ACC112 (cell line): ENCODE data around the gene SLC6A8.
"Not testable (repeated sequence)": the region's sequence is repeated elsewhere in the genome, so short reads cannot be mapped to it uniquely, and the experiment has no call there.

Experiments used
- H2AFZ ChIP-seq: fragments of 200-600 bp; sonication (generic); one replicate; pipeline ENCODE4 v1.6.0; 2017; ENCODE audit warnings: antibody characterized with exemption, low read length; ENCODE audit not compliant: unreplicated experiment
- H3K27ac ChIP-seq: fragments of 200-600 bp; sonication (generic); 2 replicates; pipeline ENCODE4 v1.5.1; 2014; ENCODE audit warnings: low read depth, mild to moderate bottlenecking, antibody characterized with exemption, low read length, moderate library complexity
- H3K27me3 ChIP-seq: fragments of 200-600 bp; sonication (generic); 2 replicates; pipeline ENCODE4 v1.6.1; 2014; ENCODE audit warnings: mild to moderate bottlenecking, antibody characterized with exemption, low read length, moderate library complexity, mixed read lengths; ENCODE audit not compliant: insufficient read depth
- H3K36me3 ChIP-seq: fragments of 200-600 bp; sonication (generic); 2 replicates; pipeline ENCODE4 v1.6.1; 2016; ENCODE audit warnings: mild to moderate bottlenecking, antibody characterized with exemption, low read length, moderate library complexity, mixed read lengths; ENCODE audit not compliant: insufficient read depth
- H3K4me1 ChIP-seq: fragments of 200-600 bp; sonication (generic); one replicate; pipeline ENCODE4 v1.6.1; 2016; ENCODE audit warnings: low read length, mixed read lengths; ENCODE audit not compliant: insufficient read depth, unreplicated experiment, control insufficient read depth
- H3K4me3 ChIP-seq: fragments of 200-600 bp; sonication (generic); 2 replicates; pipeline ENCODE4 v1.5.1; 2014; ENCODE audit warnings: mild to moderate bottlenecking, low read depth, low read length
- H3K79me2 ChIP-seq: fragments of 200-600 bp; sonication (generic); one replicate; pipeline ENCODE4 v1.6.0; 2016; ENCODE audit warnings: low read length; ENCODE audit not compliant: control insufficient read depth, unreplicated experiment, insufficient read depth

SLC6A8 gene

DNA sequence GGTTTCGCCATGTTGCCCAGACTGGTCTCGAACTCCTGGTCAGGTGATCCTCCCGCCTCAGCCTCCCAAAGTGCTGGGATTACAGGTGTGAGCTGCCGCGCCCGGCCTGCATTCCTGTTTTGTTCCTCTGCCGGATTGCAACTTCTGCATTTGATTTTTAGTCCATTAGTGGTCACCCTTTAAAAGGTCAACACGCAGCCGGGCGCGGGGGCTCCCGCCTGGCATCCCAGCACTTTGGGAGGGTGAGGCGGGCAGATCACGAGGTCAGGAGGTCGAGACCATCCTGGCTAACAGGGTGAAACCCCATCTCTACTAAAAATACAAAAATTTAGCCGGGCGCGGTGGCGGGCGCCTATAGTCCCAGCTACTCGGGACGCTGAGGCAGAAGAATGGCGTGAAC is 42.4 kb downstream of the SLC6A8 start:
- not testable (repeated sequence) for H3K36me3 ChIP-seq, H3K27me3 ChIP-seq, H2AFZ ChIP-seq, H3K27ac ChIP-seq, H3K79me2 ChIP-seq, H3K4me3 ChIP-seq
- H3K4me1 ChIP-seq = peaks cover 16% of the 10 kb centered on the region

DNA sequence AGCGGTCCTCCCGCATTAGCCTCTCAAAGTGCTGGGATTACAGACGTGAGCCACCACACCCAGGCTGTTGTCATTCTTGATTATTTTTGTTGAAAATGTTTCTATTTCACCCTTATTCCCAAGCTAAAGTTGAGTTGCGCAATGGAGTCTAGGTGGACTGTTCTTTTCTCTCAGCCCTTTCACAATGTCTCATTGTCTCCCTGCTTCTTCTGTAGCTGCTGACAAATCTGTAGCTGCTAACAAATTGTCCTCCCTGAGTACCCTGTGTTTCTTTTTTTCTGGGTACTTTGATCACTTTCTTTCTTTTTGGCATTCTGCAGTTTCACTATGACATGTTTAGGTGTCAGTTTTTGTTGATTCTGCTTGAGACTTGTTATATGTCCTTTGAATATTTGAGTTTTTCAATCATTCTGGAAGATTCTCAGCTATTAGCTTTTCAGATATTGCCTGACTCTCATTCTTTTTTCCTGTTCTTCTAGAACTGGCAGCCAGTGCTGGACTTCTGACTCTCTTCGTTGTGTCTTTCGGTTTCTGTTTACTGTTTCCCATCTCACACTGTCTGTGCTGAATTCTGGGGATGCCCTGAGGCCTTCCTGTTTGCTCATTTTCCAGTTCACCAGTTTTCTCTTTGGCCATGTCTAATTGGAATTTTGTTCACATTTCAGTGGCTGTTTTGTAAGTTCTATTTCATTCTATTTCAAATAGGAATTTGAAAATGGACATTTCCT is 43.6 kb downstream of the SLC6A8 start:
- H3K4me3 ChIP-seq = no peak overlapping the region
- peaks cover 6% of the 10 kb centered on the region for H3K36me3 ChIP-seq
- H3K79me2 ChIP-seq = peaks cover 8% of the 10 kb centered on the region
- H3K4me1 ChIP-seq = peaks cover 11% of the 10 kb centered on the region
- no peaks in the 10 kb centered on the region for H3K27me3 ChIP-seq
- no peak overlapping the region for H3K27ac ChIP-seq
- H2AFZ ChIP-seq = no peak overlapping the region

DNA sequence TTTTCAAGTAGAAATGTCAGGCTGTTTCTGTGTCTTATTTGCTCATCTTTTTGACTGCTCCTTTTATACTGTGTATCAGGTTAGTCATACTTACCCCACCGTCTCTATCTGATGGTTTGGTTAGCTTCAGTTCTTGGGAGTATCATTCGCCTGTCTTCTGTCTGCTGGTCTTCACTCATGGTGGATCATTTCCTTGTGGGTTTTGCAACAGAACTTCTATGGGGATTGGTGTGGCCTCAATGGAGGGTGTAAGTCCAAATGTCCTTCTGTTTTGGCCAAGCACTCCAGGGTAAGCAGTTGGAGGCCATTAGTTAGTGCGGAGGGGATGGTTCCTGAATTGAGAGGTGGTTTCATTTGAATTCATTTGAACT is 44.1 kb downstream of the SLC6A8 start:
- Histone ChIP-seq H3K4me3 (no peak overlapping the region), H3K27ac (no peak overlapping the region), H2AFZ (no peak overlapping the region), H3K4me1 (peaks cover 11% of the 10 kb centered on the region), H3K27me3 (no peaks in the 10 kb centered on the region), H3K79me2 (peaks cover 8% of the 10 kb centered on the region), H3K36me3 (peaks cover 6% of the 10 kb centered on the region)

DNA sequence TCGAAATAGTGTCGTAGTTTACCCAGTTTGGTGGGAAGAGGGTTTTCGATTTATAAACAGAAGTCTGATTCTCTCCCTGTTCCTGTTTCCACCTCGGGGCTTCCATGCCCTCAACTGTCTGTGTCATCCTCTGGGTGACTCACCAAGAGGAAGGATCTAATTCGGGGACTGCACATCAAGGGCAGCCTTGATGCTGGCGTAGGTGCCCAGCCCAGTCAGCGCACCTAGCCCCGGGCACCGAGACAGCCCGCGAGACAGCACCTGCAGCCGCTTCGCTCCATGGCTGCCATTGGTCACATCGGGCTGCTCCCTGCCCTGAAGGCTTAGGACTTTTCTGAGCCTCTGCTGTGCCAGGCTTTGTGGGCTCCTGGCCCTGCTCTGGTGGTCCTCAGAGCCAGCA is 44.7 kb downstream of the SLC6A8 start:
- Histone ChIP-seq H3K4me3 (no peak overlapping the region), H3K4me1 (peaks cover 5% of the 10 kb centered on the region), H3K27ac (no peak overlapping the region)

DNA sequence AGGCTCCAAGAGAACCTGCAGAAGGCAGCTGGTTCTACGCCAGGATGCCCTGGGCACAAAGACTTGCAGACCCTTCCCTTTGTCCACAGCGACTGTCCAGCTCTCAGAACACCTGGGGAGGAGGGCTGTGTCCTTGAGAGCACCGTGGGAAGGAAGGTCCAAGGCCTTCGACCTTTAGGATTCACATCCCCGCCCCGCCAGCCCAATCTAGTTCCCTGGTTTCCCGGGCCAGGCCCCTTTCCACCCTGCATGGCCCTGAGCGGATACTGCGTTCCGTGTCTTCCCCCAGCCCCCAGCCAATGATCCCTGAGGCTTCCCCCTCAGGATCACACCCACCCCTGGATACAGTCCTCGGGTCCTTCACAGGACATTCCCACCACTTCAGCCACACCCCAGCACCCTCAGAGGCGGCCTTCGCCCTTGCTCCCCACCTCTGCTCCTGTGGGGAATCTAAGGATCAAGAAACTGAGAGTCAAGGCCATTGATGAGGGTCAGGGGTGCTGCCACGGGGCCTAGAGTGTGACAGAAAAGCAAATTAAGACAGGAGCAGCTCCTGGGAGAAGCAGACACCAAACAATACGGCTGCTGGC is 46.0 kb downstream of the SLC6A8 start:
- no peak overlapping the region for H3K27ac ChIP-seq

More for the DNA sequence above, 44.7 kb downstream of the SLC6A8 start:
- H2AFZ ChIP-seq = no peak overlapping the region
- no peaks in the 10 kb centered on the region for H3K27me3 ChIP-seq
- peaks cover 6% of the 10 kb centered on the region for H3K36me3 ChIP-seq
- H3K79me2 ChIP-seq = peaks cover 8% of the 10 kb centered on the region

DNA sequence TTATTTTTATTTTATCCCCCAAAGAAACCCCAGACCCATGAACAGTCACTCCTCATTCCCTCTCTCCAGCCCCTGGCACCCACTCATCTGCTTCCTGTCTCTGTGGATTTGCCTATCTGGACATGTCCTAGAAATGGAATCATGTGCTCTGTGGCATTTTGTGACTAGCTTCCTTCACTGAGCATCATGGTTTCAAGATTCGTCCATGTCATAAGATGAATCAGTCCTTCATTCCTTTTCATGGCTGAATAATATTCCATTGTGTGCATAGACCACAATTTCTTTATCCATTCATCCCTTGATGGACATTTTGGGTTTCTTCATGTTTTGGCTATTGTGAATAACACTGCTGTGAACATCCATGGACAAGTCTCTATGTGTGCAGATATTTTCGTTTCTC is 47.1 kb downstream of the SLC6A8 start:
- H3K27me3 ChIP-seq = no peaks in the 10 kb centered on the region
- no peak overlapping the region for H3K4me3 ChIP-seq
- H3K27ac ChIP-seq = no peak overlapping the region
- peaks cover 6% of the 10 kb centered on the region for H3K36me3 ChIP-seq
- no peaks in the 10 kb centered on the region for H3K4me1 ChIP-seq
- H2AFZ ChIP-seq = no peak overlapping the region
- no peaks in the 10 kb centered on the region for H3K79me2 ChIP-seq

More for the DNA sequence above, 46.0 kb downstream of the SLC6A8 start:
- Histone ChIP-seq H3K36me3 (peaks cover 6% of the 10 kb centered on the region), H3K27me3 (no peaks in the 10 kb centered on the region), H2AFZ (no peak overlapping the region), H3K79me2 (no peaks in the 10 kb centered on the region), H3K4me3 (no peak overlapping the region), H3K4me1 (no peaks in the 10 kb centered on the region)

DNA sequence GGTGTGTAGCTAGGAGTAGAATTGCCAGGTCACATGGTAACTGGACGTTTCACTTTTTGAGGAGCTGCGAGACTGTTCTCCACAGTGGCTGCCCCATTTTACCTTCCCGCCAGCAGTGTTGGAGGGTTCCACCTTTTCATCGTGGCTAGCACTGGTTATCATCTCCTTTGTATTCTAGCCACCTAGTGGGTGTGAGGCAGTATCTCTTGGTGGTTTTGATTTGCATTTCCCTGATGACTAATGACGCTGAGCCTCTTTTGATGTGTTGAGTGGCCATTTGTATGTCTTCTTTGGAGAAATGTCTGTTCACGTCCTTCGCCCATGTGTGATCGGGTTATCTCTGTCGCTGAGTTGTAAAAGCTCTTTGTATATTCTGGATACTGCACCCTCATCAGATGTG is 47.5 kb downstream of the SLC6A8 start:
- Histone ChIP-seq H3K36me3 (peaks cover 6% of the 10 kb centered on the region), H3K27me3 (no peaks in the 10 kb centered on the region), H3K79me2 (no peaks in the 10 kb centered on the region), H3K27ac (no peak overlapping the region), H3K4me3 (no peak overlapping the region), H2AFZ (no peak overlapping the region), H3K4me1 (no peaks in the 10 kb centered on the region)

DNA sequence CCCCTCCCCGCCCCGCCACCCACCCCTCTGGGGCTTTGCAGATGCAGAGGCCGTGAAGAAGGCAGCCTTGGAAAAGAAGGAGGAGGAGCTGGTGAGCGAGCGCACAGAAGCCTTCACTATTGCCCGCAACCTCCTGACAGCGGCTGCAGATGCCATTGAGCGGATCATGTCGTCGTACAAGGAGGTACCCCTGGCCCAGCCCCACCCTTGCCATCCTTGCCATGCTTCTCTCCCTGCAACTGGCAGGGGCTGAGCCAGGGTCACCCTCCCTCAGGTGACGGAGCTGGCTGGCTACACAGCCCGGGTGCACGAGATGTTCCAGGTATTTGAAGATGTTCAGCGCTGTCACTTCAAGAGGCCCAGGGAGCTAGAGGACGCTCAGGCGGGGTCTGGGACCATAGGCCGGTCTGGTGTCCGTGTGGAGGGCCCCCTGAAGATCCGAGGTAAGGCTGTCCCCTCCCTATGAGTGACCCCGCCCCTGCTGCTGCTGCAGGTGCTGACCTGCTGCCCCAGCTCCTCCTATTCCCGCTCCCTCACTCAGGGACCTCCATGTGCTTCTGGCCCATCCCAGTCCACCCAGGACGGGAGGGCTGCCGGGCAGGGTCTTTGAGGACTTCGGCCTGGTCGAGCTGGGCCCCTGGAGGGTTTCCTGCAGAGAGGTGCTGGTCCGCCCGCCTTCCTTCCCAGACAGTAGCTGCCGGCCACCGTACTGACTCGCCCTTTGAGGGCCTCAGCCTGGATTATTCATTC is 48.5 kb downstream of the SLC6A8 start:
- H3K79me2 ChIP-seq = no peaks in the 10 kb centered on the region
- H3K36me3 ChIP-seq = peaks cover 6% of the 10 kb centered on the region; the same call in 1 of the 2 replicates
- no peak overlapping the region for H3K4me3 ChIP-seq
- no peak overlapping the region for H3K27ac ChIP-seq
- no peak overlapping the region for H2AFZ ChIP-seq
- no peaks in the 10 kb centered on the region for H3K4me1 ChIP-seq
- no peaks in the 10 kb centered on the region for H3K27me3 ChIP-seq

DNA sequence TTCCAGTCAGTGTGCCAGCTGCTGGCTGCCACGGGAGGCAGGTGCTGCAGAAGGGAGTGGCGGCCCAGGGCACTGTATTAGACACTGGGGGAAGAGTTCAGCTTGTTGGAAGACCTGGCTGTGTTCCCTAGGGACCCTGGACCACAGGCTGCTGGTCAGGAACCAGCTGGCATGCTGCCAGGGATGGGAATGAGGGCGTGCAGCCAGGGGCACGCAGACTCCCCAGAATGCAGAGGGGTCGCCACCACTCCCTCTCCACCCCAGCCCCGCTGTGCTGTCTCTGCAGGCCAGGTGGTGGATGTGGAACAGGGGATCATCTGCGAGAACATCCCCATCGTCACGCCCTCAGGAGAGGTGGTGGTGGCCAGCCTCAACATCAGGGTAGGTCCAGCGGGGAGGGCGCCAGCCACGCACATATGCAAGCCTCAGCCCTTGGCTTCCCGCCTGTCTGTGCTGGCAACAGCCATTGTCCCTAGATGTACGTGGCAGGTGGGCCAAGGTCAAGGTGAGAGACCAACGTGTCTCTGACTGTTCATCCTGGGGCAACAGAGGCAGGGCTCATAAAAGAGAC is 49.2 kb downstream of the SLC6A8 start:
- Histone ChIP-seq H3K4me3 (no peak overlapping the region), H3K36me3 (peaks cover 3% of the 10 kb centered on the region; the same call in 1 of the 2 replicates), H3K27ac (no peak overlapping the region), H3K79me2 (no peaks in the 10 kb centered on the region), H3K4me1 (no peaks in the 10 kb centered on the region), H3K27me3 (no peaks in the 10 kb centered on the region), H2AFZ (no peak overlapping the region)

DNA sequence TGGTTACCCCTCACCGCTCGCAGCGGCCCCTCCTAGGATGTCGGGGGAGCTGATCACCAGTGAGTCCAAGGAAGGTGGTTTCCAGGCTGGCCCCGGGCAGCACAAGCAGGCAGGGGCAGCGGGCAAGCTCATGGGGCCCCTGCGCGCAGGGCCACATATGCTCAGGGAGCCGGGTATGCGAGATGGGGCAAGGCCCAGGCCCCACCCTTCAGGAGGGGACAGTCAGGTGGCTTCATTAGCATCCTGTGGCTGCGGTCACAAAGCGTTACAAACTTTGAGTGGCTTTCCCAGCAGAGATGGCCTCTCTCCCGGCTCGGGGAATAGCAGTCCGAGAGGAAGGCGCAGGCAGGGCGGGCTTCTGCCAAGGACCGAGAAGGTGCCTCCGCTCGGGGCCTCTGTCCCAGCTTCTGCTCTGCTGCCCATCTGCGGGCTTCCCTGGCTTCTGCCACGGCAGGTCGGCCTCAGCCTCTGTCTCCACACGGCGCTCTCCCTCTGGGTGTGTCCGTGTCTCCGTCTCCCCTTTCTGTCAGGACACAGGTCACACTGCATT is 50.4 kb downstream of the SLC6A8 start:
- no peaks in the 10 kb centered on the region for H3K36me3 ChIP-seq
- no peak overlapping the region for H2AFZ ChIP-seq
- no peak overlapping the region for H3K4me3 ChIP-seq
- no peaks in the 10 kb centered on the region for H3K27me3 ChIP-seq
- H3K27ac ChIP-seq = no peak overlapping the region
- no peaks in the 10 kb centered on the region for H3K79me2 ChIP-seq
- no peaks in the 10 kb centered on the region for H3K4me1 ChIP-seq
